RWPE2 (cell line): ENCODE data around the gene BORCS6.
A peak's percentile ranks its signal among the peaks of the same experiment; 100 is the strongest.

Experiments
- ATAC-seq: fragments of 200-7000 bp; cut with Tn5 transposase; 3 replicates; pipeline ENCODE4 v1.9.1; 2021; ENCODE audit warnings: low read depth
- DNase-seq: peaks from one replicate; pipeline ENCODE4 v3.0.0-alpha.2; 2020; ENCODE audit warnings: low spot score
- H3K27ac ChIP-seq: fragments of 450-650 bp; 2 replicates; pipeline ENCODE4 v1.5.1; 2017; ENCODE audit warnings: mild to moderate bottlenecking; ENCODE audit not compliant: poor library complexity, severe bottlenecking
- H3K27me3 ChIP-seq: fragments of 250-450 bp; sonication (Bioruptor Pico); 2 replicates; pipeline ENCODE4 v1.5.1; 2021; ENCODE audit warnings: mild to moderate bottlenecking, moderate library complexity; ENCODE audit not compliant: insufficient read depth, poor library complexity, severe bottlenecking
- H3K36me3 ChIP-seq: fragments of 250-450 bp; sonication (Bioruptor Pico); 2 replicates; pipeline ENCODE4 v1.5.1; 2020; ENCODE audit warnings: low read depth, mild to moderate bottlenecking, moderate library complexity
- H3K4me1 ChIP-seq: fragments of 250-450 bp; sonication (Bioruptor Pico); 2 replicates; pipeline ENCODE4 v1.5.1; 2021; ENCODE audit warnings: mild to moderate bottlenecking, moderate library complexity; ENCODE audit not compliant: insufficient read depth, poor library complexity, severe bottlenecking
- H3K4me3 ChIP-seq: fragments of 250-450 bp; sonication (Bioruptor Pico); 2 replicates; pipeline ENCODE4 v1.5.1; 2021; ENCODE audit warnings: mild to moderate bottlenecking, moderate library complexity; ENCODE audit not compliant: severe bottlenecking
- H3K9me3 ChIP-seq: fragments of 250-450 bp; sonication (Bioruptor Pico); 2 replicates; pipeline ENCODE4 v1.5.1; 2021; ENCODE audit warnings: mild to moderate bottlenecking, moderate library complexity; ENCODE audit not compliant: severe bottlenecking
- CTCF ChIP-seq: fragments of 450-650 bp; IDR thresholded peaks from one replicate; pipeline ENCODE4 v1.5.1; 2017; ENCODE audit warnings: mild to moderate bottlenecking, moderate library complexity; ENCODE audit not compliant: poor library complexity, severe bottlenecking

The BORCS6 gene

GRCh38 chr17:8140065-8141029 is 49.6 kb downstream of the BORCS6 start:
- ATAC-seq, result no peak
- H3K27ac ChIP-seq, result peak overlapping the region; percentile 66
- no peak for TF ChIP-seq CTCF
- no peak overlapping the region for H3K4me3 ChIP-seq
- H3K9me3 ChIP-seq, result no peaks in the 10 kb centered on the region
- no peaks in the 10 kb centered on the region for H3K27me3 ChIP-seq
- H3K4me1 ChIP-seq, result peaks cover 2% of the 10 kb centered on the region
- no peak for DNase-seq
- peaks cover 57% of the 10 kb centered on the region for H3K36me3 ChIP-seq

GRCh38 chr17:8138672-8139371 is 51.2 kb downstream of the BORCS6 start:
- Histone ChIP-seq H3K4me3 (peak overlapping the region; percentile 30), H3K27me3 (no peaks in the 10 kb centered on the region), H3K9me3 (no peaks in the 10 kb centered on the region), H3K4me1 (peaks cover 2% of the 10 kb centered on the region), H3K36me3 (peaks cover 42% of the 10 kb centered on the region), H3K27ac (peak overlapping the region; percentile 66)
- DNase-seq (peak; percentile 91), ATAC-seq (peak; percentile 85)
- TF ChIP-seq CTCF, result peak; percentile 96

DNA sequence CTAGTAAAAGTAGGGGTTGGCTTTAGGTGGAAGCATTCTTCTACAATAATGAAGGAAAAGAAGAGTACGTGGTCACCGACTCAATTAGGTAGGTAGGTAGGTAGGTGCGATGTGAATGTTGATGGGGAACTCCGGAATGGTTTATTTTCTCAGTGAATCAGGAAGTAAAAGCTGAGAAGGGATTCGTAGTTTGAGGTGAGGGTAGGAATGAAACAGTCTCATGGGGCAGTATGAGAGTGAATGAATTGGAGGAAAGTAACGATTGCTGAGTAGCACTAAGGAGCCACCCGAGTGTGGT is 51.7 kb downstream of the BORCS6 start:
- no peaks in the 10 kb centered on the region for H3K27me3 ChIP-seq
- peak overlapping the region; percentile 30 for H3K4me3 ChIP-seq
- peaks cover 37% of the 10 kb centered on the region for H3K36me3 ChIP-seq
- peaks cover 2% of the 10 kb centered on the region for H3K4me1 ChIP-seq
- no peaks in the 10 kb centered on the region for H3K9me3 ChIP-seq
- TF ChIP-seq CTCF, result no peak
- DNase-seq (no peak), ATAC-seq (no peak)
- H3K27ac ChIP-seq, result peak overlapping the region; percentile 66
